Upper lobe of left lung (tissue), 4 donors: ENCODE data around the gene VPS13D.

Experiments
- CTCF ChIP-seq, 6 experiments: fragments of 450-650 bp in 4 of 6; fragments of 200-600 bp in 2 of 6; sonication (generic) in 2 of 6; IDR thresholded peaks; one replicate each; pipeline ENCODE4 v1.5.1; 2016 to 2019; ENCODE audit warnings: antibody characterized with exemption in 6 of 6
- EP300 ChIP-seq, 4 donors: sonication (generic); formaldehyde crosslinking; IDR thresholded peaks; one replicate each; pipeline ENCODE4 v1.5.1; 2017; ENCODE audit warnings: antibody characterized with exemption in 4 of 4, control low read depth in 2 of 4
- POLR2A ChIP-seq, 4 donors: fragments of 450-650 bp; IDR thresholded peaks; one replicate each; pipeline ENCODE4 v1.5.1; 2016 to 2017; ENCODE audit warnings: antibody characterized with exemption in 4 of 4, mild to moderate bottlenecking in 2 of 4
- POLR2AphosphoS5 ChIP-seq, 2 donors: sonication (generic); formaldehyde crosslinking; IDR thresholded peaks; one replicate each; pipeline ENCODE4 v1.5.1; 2017; ENCODE audit warnings: antibody characterized with exemption in 2 of 2

- TF ChIP-seq POLR2A (IDR thresholded peaks at IDR 0.05) (no peak), CTCF (IDR thresholded peaks at IDR 0.05) (no peak), POLR2AphosphoS5 (IDR thresholded peaks at IDR 0.05) (no peak), EP300 (IDR thresholded peaks at IDR 0.05) (no peak)
Measured at GRCh38 chr1:12186679-12186985, 43.2 kb upstream of the VPS13D start.
